Cerebellar nuclear complex (tissue), 1 donor: Measurements from ENCODE around the gene PAPSS2.

Source experiments
- DNase-seq, 2 experiments: peaks; one replicate each; lab custom pipeline; 2025; lab: John Stamatoyannopoulos, UW

PAPSS2 gene

DNA sequence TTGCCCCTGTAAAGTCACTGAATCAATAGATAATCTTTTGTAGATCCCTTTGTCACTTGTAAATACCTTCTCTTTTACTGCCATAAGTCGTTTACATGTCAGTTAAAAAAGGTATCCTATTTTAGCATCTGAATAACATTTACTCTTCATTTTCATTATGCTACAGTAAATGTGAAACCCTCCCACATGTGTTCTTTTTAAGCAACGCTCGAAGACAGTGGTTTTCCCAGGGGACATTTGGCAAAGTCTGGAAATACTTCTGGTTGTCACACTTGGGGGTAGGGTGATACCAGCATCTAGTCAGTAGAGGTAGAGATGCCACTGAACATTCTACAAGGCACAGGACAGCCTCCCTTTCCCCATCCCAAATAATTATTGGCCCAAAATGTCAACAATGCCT lies 134.6 kb downstream of the PAPSS2 start:
- DNase-seq = no peak
